Body of pancreas (tissue), 4 donors: Measurements from ENCODE around the gene OR6X1.

Experiments
- POLR2A ChIP-seq, 3 donors: fragments of 450-650 bp; IDR thresholded peaks; one replicate each; pipeline ENCODE4 v1.6.1; 2016; ENCODE audit warnings: antibody characterized with exemption in 3 of 3, mild to moderate bottlenecking in 2 of 3
- TF ChIP-seq, protein P1 (sequence below), 7 experiments: fragments of 450-650 bp in 4 of 7; fragments of 200-600 bp in 3 of 7; sonication (generic) in 3 of 7; IDR thresholded peaks; one replicate each; pipeline ENCODE4 v1.5.1; 2016 to 2019; ENCODE audit warnings: antibody characterized with exemption in 7 of 7

DNA sequence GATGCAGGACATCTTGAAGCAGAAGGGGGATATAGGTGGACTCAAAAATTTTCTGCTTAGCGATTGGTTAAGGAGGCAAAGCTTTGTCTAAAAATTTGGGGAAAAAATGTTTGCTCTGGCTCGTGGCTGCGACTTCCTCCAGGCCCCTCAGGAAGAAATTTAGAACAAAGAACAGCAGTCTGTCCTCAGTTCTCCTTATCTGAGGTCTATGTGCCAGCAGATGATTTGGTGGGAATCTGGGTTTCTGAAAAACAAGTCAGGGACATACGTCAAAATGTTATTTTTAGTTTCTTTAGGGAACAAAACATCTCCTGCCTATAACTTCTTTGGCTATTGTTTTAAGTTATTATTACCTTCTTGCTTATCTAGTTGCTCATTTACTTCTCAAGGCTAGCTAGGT is 43.8 kb upstream of the OR6X1 start:
- TF ChIP-seq, protein P1, sequence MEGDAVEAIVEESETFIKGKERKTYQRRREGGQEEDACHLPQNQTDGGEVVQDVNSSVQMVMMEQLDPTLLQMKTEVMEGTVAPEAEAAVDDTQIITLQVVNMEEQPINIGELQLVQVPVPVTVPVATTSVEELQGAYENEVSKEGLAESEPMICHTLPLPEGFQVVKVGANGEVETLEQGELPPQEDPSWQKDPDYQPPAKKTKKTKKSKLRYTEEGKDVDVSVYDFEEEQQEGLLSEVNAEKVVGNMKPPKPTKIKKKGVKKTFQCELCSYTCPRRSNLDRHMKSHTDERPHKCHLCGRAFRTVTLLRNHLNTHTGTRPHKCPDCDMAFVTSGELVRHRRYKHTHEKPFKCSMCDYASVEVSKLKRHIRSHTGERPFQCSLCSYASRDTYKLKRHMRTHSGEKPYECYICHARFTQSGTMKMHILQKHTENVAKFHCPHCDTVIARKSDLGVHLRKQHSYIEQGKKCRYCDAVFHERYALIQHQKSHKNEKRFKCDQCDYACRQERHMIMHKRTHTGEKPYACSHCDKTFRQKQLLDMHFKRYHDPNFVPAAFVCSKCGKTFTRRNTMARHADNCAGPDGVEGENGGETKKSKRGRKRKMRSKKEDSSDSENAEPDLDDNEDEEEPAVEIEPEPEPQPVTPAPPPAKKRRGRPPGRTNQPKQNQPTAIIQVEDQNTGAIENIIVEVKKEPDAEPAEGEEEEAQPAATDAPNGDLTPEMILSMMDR (IDR thresholded peaks at IDR 0.05) = no peak
- peak in 2 of 3 donors; percentile 56 to 63 for TF ChIP-seq POLR2A (IDR thresholded peaks at IDR 0.05)
